Measurements from ENCODE around the gene THRB.

DNA sequence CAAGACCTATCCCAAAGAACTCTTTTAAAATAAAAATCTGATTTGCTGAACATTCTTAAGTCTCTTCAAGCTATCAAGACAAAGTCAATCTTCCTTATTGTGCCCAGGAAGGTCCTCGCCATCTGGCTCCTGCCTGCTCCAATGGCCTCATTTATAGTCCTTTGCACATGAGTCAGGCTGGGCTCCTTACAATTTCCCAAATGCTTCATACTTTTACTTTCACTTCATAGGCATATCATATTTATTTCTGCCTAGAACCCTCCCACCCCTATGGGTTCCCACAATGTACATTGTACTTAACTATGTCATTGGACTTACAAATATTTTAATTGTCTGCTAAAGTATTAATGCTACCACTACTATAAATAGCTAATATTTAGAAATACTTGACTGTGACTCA lies 9.1 kb downstream of the THRB start:
- TF ChIP-seq TAF1 (IDR thresholded peaks at IDR 0.05; ENCODE audit: low read depth, low read length) (no peak), POLR2A (IDR thresholded peaks at IDR 0.05; ENCODE audit: low read depth, low read length) (no peak), POLR2AphosphoS5 (IDR thresholded peaks at IDR 0.05; ENCODE audit: low read depth, low read length) (no peak), SPI1 (IDR thresholded peaks at IDR 0.05; ENCODE audit: low read depth, low read length) (no peak), POU2F2 (IDR thresholded peaks at IDR 0.05; ENCODE audit: low read depth, low read length) (no peak)
